OCI-LY7 (cell line): ENCODE measurements around the gene G6PD.

Source experiments
- CTCF ChIP-seq: fragments of 200-600 bp; sonication (generic); conservative IDR thresholded peaks from 2 replicates; pipeline ENCODE4 v1.5.1; 2014; ENCODE audit warnings: mild to moderate bottlenecking, antibody characterized with exemption, low read length, moderate library complexity, mixed read lengths
- EZH2phosphoT487 ChIP-seq: fragments of 200-600 bp; sonication (generic); IDR thresholded peaks from 2 replicates; pipeline ENCODE4 v1.6.1; 2018; ENCODE audit warnings: low read depth, borderline replicate concordance, mild to moderate bottlenecking, mixed run types, antibody characterized with exemption, low read length, moderate library complexity, mixed read lengths

GRCh38 chrX:154534526-154535322 is 11.9 kb downstream of the G6PD start:
- peak; percentile 90 for TF ChIP-seq CTCF
- no peak for TF ChIP-seq EZH2phosphoT487
